OCI-M1 (cell line): Measurements from ENCODE around the gene FAM240B.

Experiments
- DNase-seq: peaks from one replicate; lab custom pipeline; 2025; lab: John Stamatoyannopoulos, UW

The FAM240B gene

GRCh38 chr9:38699337-38699736 is 20.6 kb downstream of the FAM240B start:
- DNase-seq, result no peak

GRCh38 chr9:38697776-38698300 is 22.1 kb downstream of the FAM240B start:
- no peak for DNase-seq

GRCh38 chr9:38696999-38697398 is 22.9 kb downstream of the FAM240B start:
- no peak for DNase-seq

GRCh38 chr9:38694676-38695075 is 25.3 kb downstream of the FAM240B start:
- DNase-seq, result no peak

GRCh38 chr9:38692707-38693106 is 27.2 kb downstream of the FAM240B start:
- DNase-seq, result no peak

- no peak for DNase-seq
These were observed 29.4 kb downstream of the FAM240B start for GRCh38 chr9:38690574-38690973.

- DNase-seq, result no peak
These were observed 30.3 kb downstream of the FAM240B start for GRCh38 chr9:38689678-38690077.

GRCh38 chr9:38687992-38688391 is 31.9 kb downstream of the FAM240B start:
- no peak for DNase-seq

- no peak for DNase-seq
These were observed 32.5 kb downstream of the FAM240B start for GRCh38 chr9:38687389-38687842.

GRCh38 chr9:38686933-38687332 is 33.0 kb downstream of the FAM240B start:
- no peak for DNase-seq

GRCh38 chr9:38685535-38685934 is 34.4 kb downstream of the FAM240B start:
- DNase-seq, result no peak

GRCh38 chr9:38683336-38683735 is 36.6 kb downstream of the FAM240B start:
- DNase-seq, result no peak

- DNase-seq, result no peak
These were observed 37.2 kb downstream of the FAM240B start for GRCh38 chr9:38682713-38683112.

- no peak for DNase-seq
These were observed 38.1 kb downstream of the FAM240B start for GRCh38 chr9:38681747-38682227.

GRCh38 chr9:38680837-38681445 is 39.0 kb downstream of the FAM240B start:
- DNase-seq, result no peak

- no peak for DNase-seq
These were observed 42.2 kb downstream of the FAM240B start for GRCh38 chr9:38677660-38678303.

- DNase-seq, result no peak
These were observed 44.1 kb downstream of the FAM240B start for GRCh38 chr9:38675831-38676230.

- DNase-seq, result no peak
These were observed 44.7 kb downstream of the FAM240B start for GRCh38 chr9:38675211-38675610.

- no peak for DNase-seq
These were observed 46.3 kb downstream of the FAM240B start for GRCh38 chr9:38673399-38674193.

- DNase-seq, result no peak
These were observed 48.2 kb downstream of the FAM240B start for GRCh38 chr9:38671748-38672147.

- DNase-seq, result no peak
These were observed 48.6 kb downstream of the FAM240B start for GRCh38 chr9:38671372-38671731.

- DNase-seq, result no peak
These were observed 49.2 kb downstream of the FAM240B start for GRCh38 chr9:38670542-38671371.
